Keratinocyte (primary cell): Measurements from ENCODE around the gene SPEM2. TPM values are rescaled to one million over a fixed set of nuclear protein-coding genes. Genes with fewer than 3 reads are reported as not detected.
A peak's percentile ranks its signal among the peaks of the same experiment; 100 is the strongest.

ENCODE experiments used
- DNase-seq: peaks from one replicate; pipeline ENCODE4 v3.0.0-alpha.2; 2011; ENCODE audit warnings: low read depth, missing footprints, low spot score
- FAIRE-seq: peaks from 2 replicates; lab custom pipeline; 2011; peaks lifted over from hg19 to GRCh38; lab: Jason Lieb, UNC
- H2AFZ ChIP-seq: 2 replicates; pipeline ENCODE4 v1.6.0; 2012; ENCODE audit warnings: low read length, control low read depth, inconsistent platforms; ENCODE audit not compliant: control insufficient read depth
- H3K27ac ChIP-seq: 2 replicates; pipeline ENCODE4 v1.5.1; 2011; ENCODE audit warnings: low read length; ENCODE audit not compliant: control insufficient read depth, insufficient read depth
- H3K27me3 ChIP-seq: 3 replicates; pipeline ENCODE4 v1.6.0; 2011; ENCODE audit warnings: low read length; ENCODE audit not compliant: control insufficient read depth, insufficient read depth; ENCODE audit errors: extremely low read depth
- H3K36me3 ChIP-seq, 2 experiments: 2 replicates in 1 of 2; 3 replicates in 1 of 2; pipeline ENCODE4 v1.5.1; 2011; ENCODE audit warnings: low read length in 2 of 2, mild to moderate bottlenecking in 1 of 2; ENCODE audit not compliant: control insufficient read depth in 2 of 2, insufficient read depth in 2 of 2; ENCODE audit errors: extremely low read depth in 1 of 2
- H3K4me1 ChIP-seq: 3 replicates; pipeline ENCODE4 v1.5.1; 2011; ENCODE audit warnings: low read length; ENCODE audit not compliant: control insufficient read depth, insufficient read depth; ENCODE audit errors: extremely low read depth
- H3K4me2 ChIP-seq: 3 replicates; pipeline ENCODE4 v1.6.0; 2011; ENCODE audit warnings: low read depth, low read length; ENCODE audit not compliant: control insufficient read depth, insufficient read depth; ENCODE audit errors: extremely low read depth
- H3K4me3 ChIP-seq, 3 experiments: fragments of 200-600 bp in 1 of 3; sonication (generic) in 1 of 3; 2 replicates in 2 of 3; 3 replicates in 1 of 3; pipeline ENCODE4 v1.5.1; 2011 to 2016; ENCODE audit warnings: low read length in 3 of 3, mild to moderate bottlenecking in 3 of 3, control low read depth in 2 of 3, inconsistent platforms in 1 of 3, low read depth in 1 of 3, mixed read lengths in 1 of 3, mixed run types in 1 of 3, moderate library complexity in 1 of 3; ENCODE audit not compliant: control insufficient read depth in 2 of 3, insufficient read depth in 2 of 3; ENCODE audit errors: extremely low read depth in 1 of 3
- H3K79me2 ChIP-seq: 2 replicates; pipeline ENCODE4 v1.6.0; 2012; ENCODE audit warnings: low read length; ENCODE audit not compliant: control insufficient read depth, insufficient read depth
- H3K9ac ChIP-seq: 3 replicates; pipeline ENCODE4 v1.6.0; 2011; ENCODE audit warnings: low read length; ENCODE audit not compliant: control insufficient read depth, insufficient read depth; ENCODE audit errors: extremely low read depth
- H3K9me1 ChIP-seq: 3 replicates; pipeline ENCODE4 v1.6.0; 2011; ENCODE audit warnings: low read length; ENCODE audit not compliant: control insufficient read depth, insufficient read depth; ENCODE audit errors: extremely low read depth
- H3K9me3 ChIP-seq: 2 replicates; pipeline ENCODE4 v1.5.1; 2012; ENCODE audit warnings: low read depth, low read length; ENCODE audit not compliant: control insufficient read depth
- H4K20me1 ChIP-seq: 3 replicates; pipeline ENCODE4 v1.6.0; 2011; ENCODE audit warnings: low read length; ENCODE audit not compliant: control insufficient read depth, insufficient read depth; ENCODE audit errors: extremely low read depth
- CTCF ChIP-seq, 3 experiments: IDR thresholded peaks in 1 of 3; conservative IDR thresholded peaks in 1 of 3; optimal IDR thresholded peaks in 1 of 3; 2 replicates in 2 of 3; 3 replicates in 1 of 3; pipeline versions ENCODE3 to v1.5.1; 2011; ENCODE audit warnings: low read length in 3 of 3, mild to moderate bottlenecking in 3 of 3, moderate library complexity in 2 of 3, control low read depth in 1 of 3, inconsistent platforms in 1 of 3; ENCODE audit not compliant: insufficient read depth in 2 of 3; ENCODE audit errors: extremely low read depth in 1 of 3
- EZH2 ChIP-seq: IDR thresholded peaks from one replicate; pipeline ENCODE4 v1.6.1; 2012; ENCODE audit warnings: inconsistent platforms, mild to moderate bottlenecking, low read length, moderate library complexity
- dilution Hi-C: fragments of 300-500 bp; cut with MboI; formaldehyde crosslinking; loops from one replicate; pipeline ENCODE4 v1.7.0; 2020; ENCODE audit warnings: low sequenced_read_pairs; ENCODE audit not compliant: extremely low pct_ligation_motif_present
- polyA plus RNA-seq, 5 experiments: library from polyadenylated mRNA; depleted of rRNA in 3 of 5; stranded (reverse) in 3 of 5; stranded (forward) in 1 of 5; unstranded in 1 of 5; fragments of >200 nt; gene quantifications; 1 replicate in 1 of 5; 2 replicates in 3 of 5; 3 replicates in 1 of 5; pipeline versions ENCODE4 v1.2.1 to v1.2.3, GENCODE V29; 2011 to 2012; ENCODE audit warnings: missing spikeins in 2 of 5, low read depth in 1 of 5, low replicate concordance in 1 of 5

Gene SPEM2
- polyA plus RNA-seq, 1 donor (not counting 4 experiments of a cell fraction or from before 2014, with no cell fraction given), result not detected

- Histone ChIP-seq H3K27me3 (no peaks in the 10 kb centered on the region), H3K4me2 (peak overlapping the region; percentile 77), H3K9me3 (no peaks in the 10 kb centered on the region), H3K36me3 (peaks cover 3 to 8% of the 10 kb centered on the region in 2 experiments), H3K9me1 (peaks cover 5% of the 10 kb centered on the region), H3K79me2 (no peaks in the 10 kb centered on the region), H4K20me1 (no peaks in the 10 kb centered on the region), H3K9ac (peak overlapping the region; percentile 62), H3K27ac (peak overlapping the region; percentile 52), H3K4me1 (peaks cover 45% of the 10 kb centered on the region), H2AFZ (peak overlapping the region; percentile 62), H3K4me3 (peak overlapping the region; percentile 40 to 67 (median 57))
- dilution Hi-C loops, result no loop called here
- no peak for DNase-seq
- FAIRE-seq, result peak; percentile 67
- TF ChIP-seq EZH2, result no peak
- no peak for TF ChIP-seq CTCF (optimal IDR thresholded peaks at IDR 0.05 in 1 of 3, IDR thresholded peaks at IDR 0.05 in 1 of 3, conservative IDR thresholded peaks at IDR 0.05 in 1 of 3; ENCODE audit: extremely low read depth in 1 of 3, insufficient read depth in 2 of 3, low read length in 3 of 3)
Observed at GRCh38 chr17:7445619-7445968, 20.2 kb downstream of the SPEM2 start.

GRCh38 chr17:7448461-7448860, 23.0 kb downstream of the SPEM2 start:
- no peak for FAIRE-seq
- Histone ChIP-seq H3K36me3 (peaks cover 3 to 4% of the 10 kb centered on the region in 2 experiments), H3K27ac (no peak overlapping the region), H3K9ac (no peak overlapping the region), H3K79me2 (no peaks in the 10 kb centered on the region), H3K9me1 (peaks cover 3% of the 10 kb centered on the region), H3K4me1 (peaks cover 46% of the 10 kb centered on the region), H3K4me2 (no peak overlapping the region), H3K27me3 (no peaks in the 10 kb centered on the region), H4K20me1 (no peaks in the 10 kb centered on the region), H2AFZ (no peak overlapping the region), H3K4me3 (no peak overlapping the region), H3K9me3 (no peaks in the 10 kb centered on the region)
- DNase-seq, result no peak
- TF ChIP-seq CTCF (optimal IDR thresholded peaks at IDR 0.05 in 1 of 3, IDR thresholded peaks at IDR 0.05 in 1 of 3, conservative IDR thresholded peaks at IDR 0.05 in 1 of 3; ENCODE audit: extremely low read depth in 1 of 3, insufficient read depth in 2 of 3, low read length in 3 of 3) (no peak), EZH2 (no peak)
- dilution Hi-C loops, result no loop called here
